ENCODE data around the gene GRIN2C. TPM values are rescaled to one million over a fixed set of nuclear protein-coding genes. Genes with fewer than 3 reads are reported as not detected.

Gene GRIN2C
- total and polyA plus RNA-seq, 2 donors (not counting 1 experiment from before 2014, with no cell fraction given): 0.03 TPM; not detected in 1

Other genes with a start within 250 kb of the GRIN2C start
- gene CD300E, start 236.1 kb downstream of the GRIN2C start, total RNA-seq: 0.10 TPM in 1 of 2 replicates, not detected in the other
- 0.92 and 1.4 TPM in 2 replicates for gene CD300E, start 236.1 kb downstream of the GRIN2C start, polyA plus RNA-seq
- 0.52 and 1.0 TPM in 2 replicates for gene CD300LF, start 147.0 kb downstream of the GRIN2C start, total RNA-seq
- 1.1 and 1.2 TPM in 2 replicates for gene CD300LF, start 147.0 kb downstream of the GRIN2C start, polyA plus RNA-seq
- 76.0 and 76.8 TPM in 2 replicates for gene RAB37, start 122.6 kb downstream of the GRIN2C start, total RNA-seq
- 67.6 and 81.9 TPM in 2 replicates for gene RAB37, start 122.6 kb downstream of the GRIN2C start, polyA plus RNA-seq
- 69.5 and 81.8 TPM in 2 replicates for gene NHERF1, start 111.3 kb downstream of the GRIN2C start, total RNA-seq
- 45.0 and 56.2 TPM in 2 replicates for gene NHERF1, start 111.3 kb downstream of the GRIN2C start, polyA plus RNA-seq
- gene NAT9, start 83.5 kb downstream of the GRIN2C start, total RNA-seq: 66.6 and 71.1 TPM in 2 replicates
- gene NAT9, start 83.5 kb downstream of the GRIN2C start, polyA plus RNA-seq: 73.6 and 86.5 TPM in 2 replicates
- 6.7 and 7.0 TPM in 2 replicates for gene FDXR, start 13.1 kb upstream of the GRIN2C start, total RNA-seq
- gene FDXR, start 13.1 kb upstream of the GRIN2C start, polyA plus RNA-seq: 4.6 TPM in 2 replicates
- gene FADS6, start 33.7 kb upstream of the GRIN2C start, total RNA-seq: not detected in 2 replicates
- gene FADS6, start 33.7 kb upstream of the GRIN2C start, polyA plus RNA-seq: not detected in 2 replicates
- not detected in 2 replicates for gene USH1G, start 63.4 kb upstream of the GRIN2C start, total RNA-seq
- not detected in 2 replicates for gene USH1G, start 63.4 kb upstream of the GRIN2C start, polyA plus RNA-seq
- not detected in 2 replicates for gene OTOP2, start 64.4 kb upstream of the GRIN2C start, total RNA-seq
- gene OTOP2, start 64.4 kb upstream of the GRIN2C start, polyA plus RNA-seq: not detected in 2 replicates
- not detected in 2 replicates for gene OTOP3, start 76.0 kb upstream of the GRIN2C start, total RNA-seq
- not detected in 2 replicates for gene OTOP3, start 76.0 kb upstream of the GRIN2C start, polyA plus RNA-seq
- 1.7 and 3.9 TPM in 2 replicates for gene HID1, start 112.9 kb upstream of the GRIN2C start, total RNA-seq
- 4.0 and 6.3 TPM in 2 replicates for gene HID1, start 112.9 kb upstream of the GRIN2C start, polyA plus RNA-seq
- not detected in 2 replicates for gene CDR2L, start 127.7 kb upstream of the GRIN2C start, total RNA-seq
- gene CDR2L, start 127.7 kb upstream of the GRIN2C start, polyA plus RNA-seq: 0.03 and 0.07 TPM in 2 replicates
- 20.8 and 23.3 TPM in 2 replicates for gene MRPL58, start 152.8 kb upstream of the GRIN2C start, total RNA-seq
- 20.4 and 21.6 TPM in 2 replicates for gene MRPL58, start 152.8 kb upstream of the GRIN2C start, polyA plus RNA-seq
- 98.8 and 101 TPM in 2 replicates for gene ATP5PD, start 187.1 kb upstream of the GRIN2C start, total RNA-seq
- gene ATP5PD, start 187.1 kb upstream of the GRIN2C start, polyA plus RNA-seq: 70.8 and 92.1 TPM in 2 replicates
- 23.2 and 24.6 TPM in 2 replicates for gene KCTD2, start 187.3 kb upstream of the GRIN2C start, total RNA-seq
- gene KCTD2, start 187.3 kb upstream of the GRIN2C start, polyA plus RNA-seq: 15.1 and 15.7 TPM in 2 replicates
- gene SLC16A5, start 228.1 kb upstream of the GRIN2C start, total RNA-seq: 9.3 and 13.7 TPM in 2 replicates
- gene SLC16A5, start 228.1 kb upstream of the GRIN2C start, polyA plus RNA-seq: 5.1 and 14.5 TPM in 2 replicates